HCT116 (cell line): ENCODE data around the gene RAB4A. TPM values are rescaled to one million over a fixed set of nuclear protein-coding genes. Genes with fewer than 3 reads are reported as not detected.
A peak's percentile ranks its signal among the peaks of the same experiment; 100 is the strongest.

Experiments used
- ATAC-seq: fragments of 200-7000 bp; cut with Tn5 transposase; 2 replicates; pipeline ENCODE4 v1.9.1; 2020; ENCODE audit warnings: mild to moderate bottlenecking, moderate library complexity
- BruUV-seq: library from RNA; stranded (reverse); fragments of 400-500 nt; replicated peaks from 2 replicates; lab custom pipeline; 2021; lab: Mats Ljungman, UMichigan
- CTCF ChIA-PET: fragments of 300-600 bp; sonication (Branson Sonifier 250); formaldehyde crosslinking; loops from one replicate; lab custom pipeline; 2021; ENCODE audit warnings: antibody characterized with exemption; lab: Charles Lee
- POLR2A ChIA-PET: fragments of 300-600, 350-600 bp; sonication (Branson Sonifier 250); formaldehyde crosslinking; loops from one replicate; lab custom pipeline; 2021; ENCODE audit warnings: antibody characterized with exemption; lab: Charles Lee
- RAD21 ChIA-PET, 2 experiments: fragments of 300-600 bp; sonication (Branson Sonifier 250); formaldehyde crosslinking; loops; one replicate each; lab custom pipeline; 2023; ENCODE audit warnings: low total read pairs in 2 of 2; ENCODE audit not compliant: uncharacterized antibody in 2 of 2, unreplicated experiment in 2 of 2, low non-redundant PET in 1 of 2; lab: Charles Lee
- DNase-seq: peaks from one replicate; pipeline ENCODE4 v3.0.0-alpha.2; 2010; ENCODE audit warnings: low read depth, low spot score
- H2AFZ ChIP-seq: fragments of 200-600 bp; shearing (Covaris generic), sonication (generic); 2 replicates; pipeline ENCODE4 v1.6.1; 2017; ENCODE audit warnings: low read depth, mixed run types, mixed read lengths, antibody characterized with exemption, low read length; ENCODE audit not compliant: poor library complexity, severe bottlenecking
- H3K27ac ChIP-seq: 2 replicates; pipeline ENCODE4 v1.5.1; 2012; ENCODE audit warnings: low read depth, low read length
- H3K27me3 ChIP-seq: fragments of 200-600 bp; sonication (generic); 2 replicates; pipeline ENCODE4 v1.6.1; 2016; ENCODE audit warnings: mixed run types, low read length, mixed read lengths; ENCODE audit not compliant: insufficient read depth
- H3K36me3 ChIP-seq, 2 experiments: fragments of 200-500 bp in 1 of 2; fragments of 200-600 bp in 1 of 2; sonication (Bioruptor generic) in 1 of 2; sonication (generic) in 1 of 2; 2 replicates each; pipeline versions ENCODE4 v1.5.1 to v1.6.1; 2014 to 2016; ENCODE audit warnings: low read length in 2 of 2, inconsistent platforms in 1 of 2, mixed read lengths in 1 of 2, mixed run types in 1 of 2; ENCODE audit not compliant: insufficient read depth in 2 of 2, control insufficient read depth in 1 of 2
- H3K4me1 ChIP-seq, 2 experiments: fragments of 200-600 bp in 1 of 2; sonication (generic) in 1 of 2; 2 replicates each; pipeline versions ENCODE4 v1.5.1 to v1.6.1; 2012 to 2017; ENCODE audit warnings: low read length in 2 of 2, inconsistent platforms in 1 of 2, mild to moderate bottlenecking in 1 of 2, mixed read lengths in 1 of 2, mixed run types in 1 of 2, moderate library complexity in 1 of 2; ENCODE audit not compliant: insufficient read depth in 2 of 2, control insufficient read depth in 1 of 2
- H3K4me2 ChIP-seq: fragments of 200-600 bp; sonication (generic); 2 replicates; pipeline ENCODE4 v1.6.1; 2017; ENCODE audit warnings: mixed run types, low read length, mixed read lengths
- H3K4me3 ChIP-seq, 2 experiments: fragments of 200-600 bp in 1 of 2; sonication (generic) in 1 of 2; replicated peaks in 1 of 2; 2 replicates each; pipeline ENCODE4 v1.5.1; 2011 to 2016; ENCODE audit warnings: low read length in 2 of 2, control low read depth in 1 of 2, low read depth in 1 of 2, mild to moderate bottlenecking in 1 of 2, mixed read lengths in 1 of 2, mixed run types in 1 of 2
- H3K79me2 ChIP-seq: fragments of 200-600 bp; sonication (generic); 2 replicates; pipeline ENCODE4 v1.6.1; 2017; ENCODE audit warnings: mild to moderate bottlenecking, mixed run types, low read length, moderate library complexity, mixed read lengths; ENCODE audit not compliant: insufficient read depth
- H3K9ac ChIP-seq: fragments of 200-600 bp; sonication (generic); 2 replicates; pipeline ENCODE4 v1.6.1; 2016; ENCODE audit warnings: low read length, mixed read lengths
- H3K9me2 ChIP-seq: fragments of 200-600 bp; sonication (generic), shearing (Covaris generic); 2 replicates; pipeline ENCODE4 v1.6.1; 2017; ENCODE audit warnings: mixed run types, mild to moderate bottlenecking, moderate library complexity; ENCODE audit not compliant: insufficient read depth
- H3K9me3 ChIP-seq, 2 experiments: fragments of 200-500 bp in 1 of 2; fragments of 200-600 bp in 1 of 2; sonication (Bioruptor generic) in 1 of 2; sonication (generic) in 1 of 2; 2 replicates each; pipeline ENCODE4 v1.6.1; 2014 to 2017; ENCODE audit warnings: low read length in 2 of 2, mixed read lengths in 2 of 2, inconsistent platforms in 1 of 2, low read depth in 1 of 2, mild to moderate bottlenecking in 1 of 2, mixed run types in 1 of 2, moderate library complexity in 1 of 2; ENCODE audit not compliant: control insufficient read depth in 1 of 2, insufficient read depth in 1 of 2
- H4K20me1 ChIP-seq: fragments of 200-600 bp; sonication (generic), shearing (Covaris generic); 2 replicates; pipeline ENCODE4 v1.6.1; 2017; ENCODE audit warnings: mixed run types, mild to moderate bottlenecking, moderate library complexity; ENCODE audit not compliant: insufficient read depth
- CBX3 ChIP-seq: IDR thresholded peaks from 2 replicates; pipeline ENCODE4 v1.6.1; 2012; ENCODE audit warnings: low read depth
- CTCF ChIP-seq, 3 experiments: fragments of 200-600 bp in 1 of 3; sonication (generic) in 1 of 3; IDR thresholded peaks in 2 of 3; conservative IDR thresholded peaks in 1 of 3; 2 replicates each; pipeline ENCODE4 v1.5.1; 2012 to 2017; ENCODE audit warnings: low read depth in 2 of 3, low read length in 2 of 3, antibody characterized with exemption in 1 of 3, borderline replicate concordance in 1 of 3, control low read depth in 1 of 3, mild to moderate bottlenecking in 1 of 3, mixed read lengths in 1 of 3, mixed run types in 1 of 3, moderate library complexity in 1 of 3; ENCODE audit not compliant: insufficient read depth in 1 of 3
- EZH2phosphoT487 ChIP-seq: fragments of 200-600 bp; IDR thresholded peaks from 2 replicates; pipeline ENCODE4 v1.6.1; 2018; ENCODE audit warnings: antibody characterized with exemption, borderline replicate concordance
- JUND ChIP-seq: IDR thresholded peaks from 2 replicates; pipeline ENCODE4 v1.6.1; 2012
- MAX ChIP-seq: IDR thresholded peaks from 2 replicates; pipeline ENCODE4 v1.6.1; 2012
- RAD21 ChIP-seq: IDR thresholded peaks from 2 replicates; pipeline ENCODE4 v1.6.1; 2012; ENCODE audit warnings: low read depth, mild to moderate bottlenecking
- SP1 ChIP-seq: IDR thresholded peaks from 2 replicates; pipeline ENCODE4 v1.6.1; 2012; ENCODE audit warnings: low read depth
- ZBTB33 ChIP-seq: IDR thresholded peaks from 2 replicates; pipeline ENCODE4 v1.6.1; 2011; ENCODE audit warnings: mild to moderate bottlenecking, low read length, moderate library complexity; ENCODE audit not compliant: insufficient replicate concordance; ENCODE audit errors: extremely low read depth
- ZFX ChIP-seq: fragments of 450-650 bp; IDR thresholded peaks from 2 replicates; pipeline ENCODE4 v1.6.1; 2017
- ZNF274 ChIP-seq: fragments of 200-500 bp; sonication (Bioruptor generic); IDR thresholded peaks from 2 replicates; pipeline ENCODE4 v1.6.1; 2014; ENCODE audit warnings: mild to moderate bottlenecking, low read depth, low read length, inconsistent platforms
- intact Hi-C: fragments of 100-400 bp; cut with micrococcal nuclease; formaldehyde crosslinking; loops from 2 replicates; pipeline ENCODE4 v1.10.0; 2022
- total RNA-seq: library from RNA; stranded (reverse); gene quantifications from one replicate; pipeline ENCODE4 v1.2.1, GENCODE V29; 2021; ENCODE audit not compliant: unreplicated experiment

The RAB4A gene
- total RNA-seq, 1 experiment from 2014 or later = 101 TPM

GRCh38 chr1:229231754-229232119 is 39.2 kb upstream of the RAB4A start:
- Histone ChIP-seq H4K20me1 (no peaks in the 10 kb centered on the region), H3K9me2 (no peaks in the 10 kb centered on the region), H3K4me3 (0 out of 4 replicates have a peak overlapping the region, but pooled peaks of 1 of the 2 experiments have one; percentile 1), H3K36me3 (no peaks in the 10 kb centered on the region), H3K27ac (peak overlapping the region; percentile 42), H3K9me3 (no peaks in the 10 kb centered on the region), H3K27me3 (no peaks in the 10 kb centered on the region), H2AFZ (peak overlapping the region; percentile 86), H3K4me1 (peaks cover 44 to 53% of the 10 kb centered on the region in 2 experiments), H3K4me2 (peak overlapping the region; percentile 54), H3K9ac (no peak overlapping the region), H3K79me2 (no peaks in the 10 kb centered on the region)
- BruUV-seq = no TSS peak
- ChIA-PET RAD21 (interaction anchor here in 1 of 2 experiments (0.7 kb wide), 1 partner anchor 23 kb away, joined by 3 read pairs; no protein-coding TSS in a partner anchor), CTCF (interaction anchor here (1.1 to 3.0 kb wide), 4 partner anchors 23 to 540 kb away, joined by 3 to 34 read pairs (median 7); no protein-coding TSS in a partner anchor), POLR2A (no interaction called here)
- intact Hi-C loops = no loop called here
- TF ChIP-seq MAX (peak; percentile 2; the same call in 1 of the 2 replicates), EZH2phosphoT487 (no peak), CTCF (IDR thresholded peaks at IDR 0.05 in 2 of 3, conservative IDR thresholded peaks at IDR 0.05 in 1 of 3; ENCODE audit: borderline replicate concordance in 1 of 3, insufficient read depth in 1 of 3, low read depth in 2 of 3, low read length in 2 of 3) (peak; percentile 23 to 67 (median 34); a peak in 3 of 6 replicates), RAD21 (peak; percentile 74)
- DNase-seq (no peak), ATAC-seq (peak; percentile 69)

GRCh38 chr1:229234870-229235472 is 35.9 kb upstream of the RAB4A start:
- DNase-seq (no peak), ATAC-seq (no peak)
- H3K36me3 ChIP-seq = no peaks in the 10 kb centered on the region
- intact Hi-C loops = no loop called here
- H3K4me3 ChIP-seq = no peak overlapping the region
- H3K27me3 ChIP-seq = no peaks in the 10 kb centered on the region
- BruUV-seq = no TSS peak
- no peak overlapping the region for H2AFZ ChIP-seq
- H3K9me3 ChIP-seq = no peaks in the 10 kb centered on the region
- H3K4me2 ChIP-seq = no peak overlapping the region
- ChIA-PET POLR2A (no interaction called here), RAD21 (no interaction called here), CTCF (interaction anchor here (1.1 kb wide), 1 partner anchor 13 kb away, joined by 3 read pairs; no protein-coding TSS in a partner anchor)
- no peaks in the 10 kb centered on the region for H3K9me2 ChIP-seq
- peaks cover 25 to 29% of the 10 kb centered on the region in 2 experiments for H3K4me1 ChIP-seq
- no peak overlapping the region for H3K9ac ChIP-seq
- H3K79me2 ChIP-seq = no peaks in the 10 kb centered on the region
- no peaks in the 10 kb centered on the region for H4K20me1 ChIP-seq
- H3K27ac ChIP-seq = no peak overlapping the region
- TF ChIP-seq RAD21 (no peak), CTCF (IDR thresholded peaks at IDR 0.05 in 2 of 3, conservative IDR thresholded peaks at IDR 0.05 in 1 of 3; ENCODE audit: borderline replicate concordance in 1 of 3, insufficient read depth in 1 of 3, low read depth in 2 of 3, low read length in 2 of 3) (no peak), ZBTB33 (no peak), ZNF274 (no peak), CBX3 (no peak), SP1 (no peak), ZFX (no peak), JUND (no peak)
